ENCODE results near the gene POLE4.
A peak's percentile ranks its signal among the peaks of the same experiment; 100 is the strongest.

The POLE4 gene

DNA sequence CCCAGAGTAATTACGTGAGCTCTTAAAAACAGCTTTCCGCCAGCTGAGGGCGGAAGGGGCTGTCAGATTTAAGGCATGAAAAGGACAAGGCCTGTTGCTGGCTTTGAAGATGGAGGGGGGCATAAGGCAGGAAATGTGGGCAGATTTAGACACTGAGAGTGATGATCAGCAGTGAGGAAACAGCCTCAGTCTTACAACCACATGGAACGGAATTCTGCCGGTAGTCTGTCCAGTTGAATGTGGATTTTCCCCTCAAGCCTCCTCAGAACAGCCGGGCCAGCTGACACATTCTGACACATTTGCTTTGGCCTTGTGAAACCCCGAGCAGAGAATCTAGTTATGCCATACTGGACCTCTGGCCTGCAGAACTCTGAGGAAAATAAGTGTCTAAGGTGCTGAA lies 16.6 kb downstream of the POLE4 start:
- Histone ChIP-seq H3K36me3 (peaks cover 0 to 9% (median 0%) of the 10 kb centered on the region in 11 experiments; a peak in 3 of 22 replicates), H3K4me1 (peaks cover 7 to 21% (median 15%) of the 10 kb centered on the region in 10 experiments), H3K9me3 (replicated peaks in 1 of 11) (peaks cover 0 to 7% (median 0%) of the 10 kb centered on the region in 11 experiments; a peak in 2 of 22 replicates), H3K27me3 (no peaks in the 10 kb centered on the region), H4K20me1 (no peaks in the 10 kb centered on the region), H3K27ac (no peak overlapping the region), H3K4me2 (no peak overlapping the region), H3K4me3 (no peak overlapping the region), H3K9ac (no peak overlapping the region)
- no peak for TF ChIP-seq Cebpa-rat (IDR thresholded peaks at IDR 0.05)

DNA sequence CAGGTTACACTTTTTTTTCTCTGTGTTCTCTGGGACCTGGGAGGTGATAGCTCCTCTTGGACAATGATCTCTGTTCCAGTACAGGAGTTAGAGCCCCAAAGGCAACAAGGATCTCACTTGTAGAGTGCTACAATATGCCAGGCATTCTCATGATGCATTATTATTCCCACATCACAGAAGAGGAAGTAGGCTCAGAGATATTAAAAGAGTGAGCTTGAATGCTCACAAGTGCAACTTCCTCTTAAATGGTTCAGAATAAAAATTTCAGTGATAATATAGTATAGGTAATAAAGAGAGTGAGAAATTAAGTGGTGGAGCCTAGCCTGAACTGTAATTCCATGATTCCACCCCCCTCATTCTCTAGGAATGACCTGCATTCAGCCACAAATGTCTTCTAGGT lies 21.4 kb downstream of the POLE4 start:
- no peaks in the 10 kb centered on the region for H4K20me1 ChIP-seq

GRCh38 chr2:74982577-74982976 lies 24.1 kb downstream of the POLE4 start:
- H4K20me1 ChIP-seq = no peaks in the 10 kb centered on the region
- peaks cover 28 to 40% (median 35%) of the 10 kb centered on the region in 10 experiments for H3K4me1 ChIP-seq
- no peak overlapping the region for H3K4me2 ChIP-seq
- no peaks in the 10 kb centered on the region for H3K27me3 ChIP-seq
- H3K36me3 ChIP-seq = peaks cover 0 to 6% (median 0%) of the 10 kb centered on the region in 11 experiments; a peak in 2 of 22 replicates
- no peak overlapping the region for H3K9ac ChIP-seq
- peaks cover 0 to 5% (median 0%) of the 10 kb centered on the region in 11 experiments; a peak in 1 of 22 replicates for H3K9me3 ChIP-seq (replicated peaks in 1 of 11)
- H3K27ac ChIP-seq = no peak overlapping the region
- no peak overlapping the region for H3K4me3 ChIP-seq
- no peak for TF ChIP-seq Cebpa-rat (IDR thresholded peaks at IDR 0.05)

More for the DNA sequence above, 21.4 kb downstream of the POLE4 start:
- Histone ChIP-seq H3K4me2 (peak overlapping the region; percentile 19 to 71 (median 55)), H3K4me3 (no peak overlapping the region), H3K36me3 (peaks cover 0 to 8% (median 0%) of the 10 kb centered on the region in 11 experiments; a peak in 3 of 22 replicates), H3K4me1 (peaks cover 14 to 31% (median 23%) of the 10 kb centered on the region in 10 experiments), H3K27me3 (no peaks in the 10 kb centered on the region), H3K9me3 (replicated peaks in 1 of 11) (peaks cover 0 to 7% (median 0%) of the 10 kb centered on the region in 11 experiments; a peak in 1 of 22 replicates), H3K27ac (no peak overlapping the region), H3K9ac (no peak overlapping the region)
- TF ChIP-seq Cebpa-rat (IDR thresholded peaks at IDR 0.05) = no peak

- Histone ChIP-seq H3K36me3 (no peaks in the 10 kb centered on the region; a peak in 1 of 22 replicates), H3K4me3 (no peak overlapping the region), H3K4me1 (peaks cover 28 to 40% (median 35%) of the 10 kb centered on the region in 10 experiments), H3K9ac (no peak overlapping the region), H3K4me2 (no peak overlapping the region), H3K27ac (no peak overlapping the region), H3K9me3 (replicated peaks in 1 of 11) (peaks cover 0 to 2% (median 0%) of the 10 kb centered on the region in 11 experiments; a peak in 1 of 22 replicates), H4K20me1 (no peaks in the 10 kb centered on the region), H3K27me3 (no peaks in the 10 kb centered on the region)
- TF ChIP-seq Cebpa-rat (IDR thresholded peaks at IDR 0.05) = no peak
Observed at GRCh38 chr2:74983631-74984392, 25.4 kb downstream of the POLE4 start.

- H3K36me3 ChIP-seq = no peaks in the 10 kb centered on the region; a peak in 1 of 22 replicates
- peaks cover 17 to 29% (median 26%) of the 10 kb centered on the region in 10 experiments for H3K4me1 ChIP-seq
- no peaks in the 10 kb centered on the region for H4K20me1 ChIP-seq
- peaks cover 0 to 6% (median 0%) of the 10 kb centered on the region in 11 experiments; a peak in 1 of 22 replicates for H3K9me3 ChIP-seq (replicated peaks in 1 of 11)
- H3K27ac ChIP-seq = no peak overlapping the region; a peak in 1 of 22 replicates
- H3K9ac ChIP-seq = no peak overlapping the region; a peak in 1 of 22 replicates
- no peak overlapping the region; a peak in 1 of 20 replicates for H3K4me3 ChIP-seq
- H3K27me3 ChIP-seq = no peaks in the 10 kb centered on the region
- no peak for TF ChIP-seq Cebpa-rat (IDR thresholded peaks at IDR 0.05)
- H3K4me2 ChIP-seq = peak overlapping the region; percentile 61 to 89 (median 71)
Observed at GRCh38 chr2:74984947-74985637, 26.6 kb downstream of the POLE4 start.

GRCh38 chr2:74985978-74986609 lies 27.7 kb downstream of the POLE4 start:
- peak overlapping the region; percentile 61 to 89 (median 71) for H3K4me2 ChIP-seq
- peaks cover 0 to 6% (median 0%) of the 10 kb centered on the region in 11 experiments; a peak in 1 of 22 replicates for H3K9me3 ChIP-seq (replicated peaks in 1 of 11)
- TF ChIP-seq Cebpa-rat (IDR thresholded peaks at IDR 0.05) = no peak
- H3K27me3 ChIP-seq = no peaks in the 10 kb centered on the region
- H3K27ac ChIP-seq = no peak overlapping the region
- no peak overlapping the region for H3K9ac ChIP-seq
- H3K4me3 ChIP-seq = no peak overlapping the region; a peak in 1 of 20 replicates
- peaks cover 20 to 29% (median 24%) of the 10 kb centered on the region in 10 experiments for H3K4me1 ChIP-seq
- H3K36me3 ChIP-seq = no peaks in the 10 kb centered on the region
- no peaks in the 10 kb centered on the region for H4K20me1 ChIP-seq

DNA sequence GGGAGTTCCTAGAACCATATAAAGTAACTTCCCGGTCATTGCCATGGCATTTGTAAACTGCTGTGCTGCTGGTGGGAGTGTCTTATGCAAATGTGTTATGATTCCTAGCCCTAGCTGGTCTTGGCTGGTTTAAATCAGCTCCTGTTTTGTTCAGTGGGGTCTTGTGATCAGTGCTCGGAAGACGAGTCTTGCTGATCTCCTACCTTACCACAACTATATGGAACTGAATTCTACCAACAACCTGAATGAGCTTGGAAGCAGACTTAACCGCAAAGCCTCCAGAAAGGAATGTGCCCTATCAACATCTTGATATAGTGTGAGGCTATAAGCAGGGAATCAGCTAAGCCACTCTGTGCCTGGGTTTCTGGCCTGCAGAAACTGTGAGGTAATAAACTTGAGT lies 33.5 kb downstream of the POLE4 start:
- Histone ChIP-seq H3K27me3 (no peaks in the 10 kb centered on the region), H3K4me2 (no peak overlapping the region), H3K4me3 (no peak overlapping the region), H4K20me1 (no peaks in the 10 kb centered on the region), H3K36me3 (no peaks in the 10 kb centered on the region), H3K9me3 (replicated peaks in 1 of 11) (peaks cover 0 to 6% (median 0%) of the 10 kb centered on the region in 11 experiments; a peak in 1 of 22 replicates), H3K4me1 (peaks cover 0 to 9% (median 4%) of the 10 kb centered on the region in 10 experiments; a peak in 6 of 20 replicates), H3K9ac (no peak overlapping the region), H3K27ac (no peak overlapping the region)
- TF ChIP-seq Cebpa-rat (IDR thresholded peaks at IDR 0.05) = no peak

- Histone ChIP-seq H3K4me3 (no peak overlapping the region), H3K27ac (no peak overlapping the region), H3K36me3 (peaks cover 3 to 10% (median 7%) of the 10 kb centered on the region in 11 experiments; a peak in 12 of 22 replicates), H3K4me2 (no peak overlapping the region), H3K9ac (no peak overlapping the region), H3K27me3 (no peaks in the 10 kb centered on the region), H4K20me1 (no peaks in the 10 kb centered on the region), H3K9me3 (replicated peaks in 1 of 11) (peaks cover 14 to 24% (median 19%) of the 10 kb centered on the region in 11 experiments), H3K4me1 (peaks cover 0 to 13% (median 0%) of the 10 kb centered on the region in 10 experiments; a peak in 4 of 20 replicates)
- no peak for TF ChIP-seq Cebpa-rat (IDR thresholded peaks at IDR 0.05)
Observed at GRCh38 chr2:74999468-74999867, 41.0 kb downstream of the POLE4 start.

Data from BLaER1 treated with 17β-estradiol and CSF1 and Interleukin-3, amounts not matched to agents 10 nM and 100 nM (cell line).